ENCODE data around the gene AMBRA1. TPM values are rescaled to one million over a fixed set of nuclear protein-coding genes. Genes with fewer than 3 reads are reported as not detected.

AMBRA1 gene
- polyA plus RNA-seq, 1 of the 3 experiments (the other 2 are of a cell fraction), result 10.4 TPM

DNA sequence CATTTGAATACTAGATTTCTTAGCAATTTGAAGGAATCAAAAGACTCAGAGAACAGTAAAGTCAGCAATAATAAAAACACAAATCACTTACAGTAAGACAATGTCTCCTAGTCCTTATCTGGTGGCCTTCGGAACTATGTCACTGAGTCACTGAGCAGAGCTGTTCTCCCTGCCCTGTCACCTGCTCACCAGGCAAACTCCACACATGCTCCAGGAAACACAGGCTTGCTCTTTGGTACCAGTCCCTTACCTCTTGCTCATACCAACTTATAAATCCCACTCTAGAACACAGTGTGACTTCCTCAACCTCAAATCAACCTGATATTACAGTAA lies 121.2 kb downstream of the AMBRA1 start (continued):
- TF ChIP-seq, protein P1, sequence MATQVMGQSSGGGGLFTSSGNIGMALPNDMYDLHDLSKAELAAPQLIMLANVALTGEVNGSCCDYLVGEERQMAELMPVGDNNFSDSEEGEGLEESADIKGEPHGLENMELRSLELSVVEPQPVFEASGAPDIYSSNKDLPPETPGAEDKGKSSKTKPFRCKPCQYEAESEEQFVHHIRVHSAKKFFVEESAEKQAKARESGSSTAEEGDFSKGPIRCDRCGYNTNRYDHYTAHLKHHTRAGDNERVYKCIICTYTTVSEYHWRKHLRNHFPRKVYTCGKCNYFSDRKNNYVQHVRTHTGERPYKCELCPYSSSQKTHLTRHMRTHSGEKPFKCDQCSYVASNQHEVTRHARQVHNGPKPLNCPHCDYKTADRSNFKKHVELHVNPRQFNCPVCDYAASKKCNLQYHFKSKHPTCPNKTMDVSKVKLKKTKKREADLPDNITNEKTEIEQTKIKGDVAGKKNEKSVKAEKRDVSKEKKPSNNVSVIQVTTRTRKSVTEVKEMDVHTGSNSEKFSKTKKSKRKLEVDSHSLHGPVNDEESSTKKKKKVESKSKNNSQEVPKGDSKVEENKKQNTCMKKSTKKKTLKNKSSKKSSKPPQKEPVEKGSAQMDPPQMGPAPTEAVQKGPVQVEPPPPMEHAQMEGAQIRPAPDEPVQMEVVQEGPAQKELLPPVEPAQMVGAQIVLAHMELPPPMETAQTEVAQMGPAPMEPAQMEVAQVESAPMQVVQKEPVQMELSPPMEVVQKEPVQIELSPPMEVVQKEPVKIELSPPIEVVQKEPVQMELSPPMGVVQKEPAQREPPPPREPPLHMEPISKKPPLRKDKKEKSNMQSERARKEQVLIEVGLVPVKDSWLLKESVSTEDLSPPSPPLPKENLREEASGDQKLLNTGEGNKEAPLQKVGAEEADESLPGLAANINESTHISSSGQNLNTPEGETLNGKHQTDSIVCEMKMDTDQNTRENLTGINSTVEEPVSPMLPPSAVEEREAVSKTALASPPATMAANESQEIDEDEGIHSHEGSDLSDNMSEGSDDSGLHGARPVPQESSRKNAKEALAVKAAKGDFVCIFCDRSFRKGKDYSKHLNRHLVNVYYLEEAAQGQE (IDR thresholded peaks at IDR 0.05; ENCODE audit: low read depth, low read length), result no peak
- TF ChIP-seq GATA2 (CRISPR knock-in tag; IDR thresholded peaks at IDR 0.05) (no peak), FOXM1 (IDR thresholded peaks at IDR 0.05; ENCODE audit: low read depth) (no peak), NFIC (IDR thresholded peaks at IDR 0.05; ENCODE audit: borderline replicate concordance) (no peak), MAX (IDR thresholded peaks at IDR 0.05; ENCODE audit: low read depth) (no peak)

- Histone ChIP-seq H3K36me3 (replicated peaks in 1 of 2; ENCODE audit: control insufficient read depth in 1 of 2, insufficient read depth in 2 of 2, low read length in 1 of 2) (no peaks in the 10 kb centered on the region), H3K4me2 (no peak overlapping the region), H2AFZ (ENCODE audit: low read depth) (no peak overlapping the region), H3K4me1 (ENCODE audit: control insufficient read depth in 1 of 2, insufficient read depth in 2 of 2, low read depth in 1 of 2, low read length in 1 of 2) (peaks cover 2 to 15% of the 10 kb centered on the region in 2 experiments; a peak in 3 of 4 replicates), H4K20me1 (ENCODE audit: insufficient read depth) (no peaks in the 10 kb centered on the region), H3K4me3 (ENCODE audit: low read depth in 2 of 2, low read length in 1 of 2) (no peak overlapping the region), H3K9ac (no peak overlapping the region), H3K27me3 (ENCODE audit: insufficient read depth) (no peaks in the 10 kb centered on the region), H3F3A (replicated peaks; ENCODE audit: insufficient read depth) (peaks cover 16% of the 10 kb centered on the region), H3K79me2 (ENCODE audit: insufficient read depth) (peaks cover 6% of the 10 kb centered on the region; the same call in 1 of the 2 replicates), H3K27ac (ENCODE audit: low read depth in 2 of 2, low read length in 1 of 2) (no peak overlapping the region), H3K9me3 (no peaks in the 10 kb centered on the region), H3K9me2 (no peaks in the 10 kb centered on the region)
- TF ChIP-seq YY1 (IDR thresholded peaks at IDR 0.05; ENCODE audit: low read depth), result no peak
- TF ChIP-seq ELF1 (IDR thresholded peaks at IDR 0.05), result no peak
- TF ChIP-seq, protein P2, sequence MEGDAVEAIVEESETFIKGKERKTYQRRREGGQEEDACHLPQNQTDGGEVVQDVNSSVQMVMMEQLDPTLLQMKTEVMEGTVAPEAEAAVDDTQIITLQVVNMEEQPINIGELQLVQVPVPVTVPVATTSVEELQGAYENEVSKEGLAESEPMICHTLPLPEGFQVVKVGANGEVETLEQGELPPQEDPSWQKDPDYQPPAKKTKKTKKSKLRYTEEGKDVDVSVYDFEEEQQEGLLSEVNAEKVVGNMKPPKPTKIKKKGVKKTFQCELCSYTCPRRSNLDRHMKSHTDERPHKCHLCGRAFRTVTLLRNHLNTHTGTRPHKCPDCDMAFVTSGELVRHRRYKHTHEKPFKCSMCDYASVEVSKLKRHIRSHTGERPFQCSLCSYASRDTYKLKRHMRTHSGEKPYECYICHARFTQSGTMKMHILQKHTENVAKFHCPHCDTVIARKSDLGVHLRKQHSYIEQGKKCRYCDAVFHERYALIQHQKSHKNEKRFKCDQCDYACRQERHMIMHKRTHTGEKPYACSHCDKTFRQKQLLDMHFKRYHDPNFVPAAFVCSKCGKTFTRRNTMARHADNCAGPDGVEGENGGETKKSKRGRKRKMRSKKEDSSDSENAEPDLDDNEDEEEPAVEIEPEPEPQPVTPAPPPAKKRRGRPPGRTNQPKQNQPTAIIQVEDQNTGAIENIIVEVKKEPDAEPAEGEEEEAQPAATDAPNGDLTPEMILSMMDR (IDR thresholded peaks at IDR 0.05), result no peak
- no peak for TF ChIP-seq MAX (IDR thresholded peaks at IDR 0.05; ENCODE audit: low read depth)
- TF ChIP-seq, protein P1 (IDR thresholded peaks at IDR 0.05; ENCODE audit: low read depth, low read length), result no peak
- no peak for TF ChIP-seq TCF12 (IDR thresholded peaks at IDR 0.05)
- no peak for TF ChIP-seq ZBTB33 (IDR thresholded peaks at IDR 0.05; ENCODE audit: borderline replicate concordance, low read depth)
- TF ChIP-seq CHD2 (IDR thresholded peaks at IDR 0.05; ENCODE audit: low read length, partially characterized antibody), result no peak
- no peak for TF ChIP-seq EZH2phosphoT487 (IDR thresholded peaks at IDR 0.05; ENCODE audit: borderline replicate concordance, low read depth)
- no peak for DNase-seq
- ChIA-PET POLR2A (no interaction called here), CTCF (interaction anchor here (1.5 kb wide), 1 partner anchor 80 kb away, joined by 6 read pairs; the partner anchor contains the start of gene CHRM4)
- 98% methylated on average over 5 of the region's 5 CpGs for WGBS (ENCODE audit: low lambda C conversion rate)
Observed at GRCh38 chr11:46471943-46472661, 121.7 kb downstream of the AMBRA1 start.
